ENCODE results near the gene AGMO. TPM values are rescaled to one million over a fixed set of nuclear protein-coding genes. Genes with fewer than 3 reads are reported as not detected.

The AGMO gene
- total RNA-seq, 1 experiment from 2014 or later: not detected

- no TSS peak for BruUV-seq (replicated peaks)
Measured at GRCh38 chr7:15481132-15481531, 80.7 kb downstream of the AGMO start.

More at GRCh38 chr7:15481132-15481531, 80.7 kb downstream of the AGMO start:
- H3K27ac ChIP-seq (ENCODE audit: low read depth, low read length): no peak overlapping the region
- POLR2A ChIA-PET: no interaction called here
- H3K79me2 ChIP-seq (ENCODE audit: insufficient read depth, low read length): no peaks in the 10 kb centered on the region
- no peaks in the 10 kb centered on the region for H3K9me2 ChIP-seq (ENCODE audit: insufficient read depth)
- RAD21 ChIA-PET (ENCODE audit: low non-redundant PET in 1 of 2, low total read pairs in 2 of 2, uncharacterized antibody in 2 of 2, unreplicated experiment in 2 of 2): no interaction called here
- no peak for DNase-seq (ENCODE audit: low read depth, low spot score)
- TF ChIP-seq SRF (IDR thresholded peaks at IDR 0.05; ENCODE audit: low read depth) (no peak), REST (IDR thresholded peaks at IDR 0.05; ENCODE audit: low read depth) (no peak), ZNF274 (IDR thresholded peaks at IDR 0.05; ENCODE audit: low read depth, low read length) (no peak), EGR1 (IDR thresholded peaks at IDR 0.05; ENCODE audit: low read depth) (no peak), SIN3A (IDR thresholded peaks at IDR 0.05; ENCODE audit: low read depth) (no peak), ZFX (IDR thresholded peaks at IDR 0.05) (no peak), SP1 (IDR thresholded peaks at IDR 0.05; ENCODE audit: low read depth) (no peak), CTCF (IDR thresholded peaks at IDR 0.05 in 2 of 3, conservative IDR thresholded peaks at IDR 0.05 in 1 of 3; ENCODE audit: borderline replicate concordance in 1 of 3, insufficient read depth in 1 of 3, low read depth in 2 of 3, low read length in 2 of 3) (no peak)
- no peaks in the 10 kb centered on the region for H4K20me1 ChIP-seq (ENCODE audit: insufficient read depth)
- no peak for ATAC-seq
- H3K27me3 ChIP-seq (ENCODE audit: insufficient read depth, low read length): no peaks in the 10 kb centered on the region
- H3K4me1 ChIP-seq (ENCODE audit: control insufficient read depth in 1 of 2, insufficient read depth in 2 of 2, low read length in 2 of 2): no peaks in the 10 kb centered on the region
- H3K9me3 ChIP-seq (ENCODE audit: control insufficient read depth in 1 of 2, insufficient read depth in 1 of 2, low read depth in 1 of 2, low read length in 2 of 2): no peaks in the 10 kb centered on the region
- intact Hi-C loops (cut with micrococcal nuclease): no loop called here
- no peak overlapping the region for H3K4me3 ChIP-seq (replicated peaks in 1 of 2; ENCODE audit: low read depth in 1 of 2, low read length in 2 of 2)
- no peak overlapping the region for H3K4me2 ChIP-seq (ENCODE audit: low read length)
- CTCF ChIA-PET: no interaction called here
- H3K36me3 ChIP-seq (ENCODE audit: control insufficient read depth in 1 of 2, insufficient read depth in 2 of 2, low read length in 2 of 2): no peaks in the 10 kb centered on the region
- no peak overlapping the region for H3K9ac ChIP-seq (ENCODE audit: low read length)
- H2AFZ ChIP-seq (ENCODE audit: low read depth, low read length, poor library complexity, severe bottlenecking): no peak overlapping the region
